Activated CD4-positive, alpha-beta memory T cell treated with anti-CD3 and anti-CD28 coated beads, Interleukin-2, amount 10 ng/mL, durations not matched to agents 7 days and 5 days (primary cell): ENCODE data around the gene DEPDC5. TPM values are rescaled to one million over a fixed set of nuclear protein-coding genes. Genes with fewer than 3 reads are reported as not detected.
"Not testable (repeated sequence)": the region's sequence is repeated elsewhere in the genome, so short reads cannot be mapped to it uniquely, and the experiment has no call there.

ENCODE experiments used
- CTCF ChIA-PET: fragments of 350-600 bp; sonication (Branson Sonifier 250); formaldehyde crosslinking; loops from one replicate; lab custom pipeline; 2021; ENCODE audit warnings: antibody characterized with exemption, inconsistent platforms; lab: Charles Lee
- POLR2A ChIA-PET: fragments of 350-600 bp; sonication (Branson Sonifier 250); formaldehyde crosslinking; loops from one replicate; lab custom pipeline; 2021; ENCODE audit warnings: antibody characterized with exemption; lab: Charles Lee
- DNase-seq: peaks from one replicate; pipeline ENCODE4 v3.0.0-alpha.2; 2020
- H3K27ac Mint-ChIP-seq: one replicate; pipeline ENCODE4 v1.8.0; 2021; ENCODE audit warnings: mild to moderate bottlenecking, mixed read lengths
- H3K27me3 Mint-ChIP-seq: one replicate; pipeline ENCODE4 v1.8.0; 2021; ENCODE audit warnings: mixed read lengths
- H3K36me3 Mint-ChIP-seq: one replicate; pipeline ENCODE4 v1.8.0; 2021; ENCODE audit warnings: low read depth, mixed read lengths
- H3K4me1 Mint-ChIP-seq: one replicate; pipeline ENCODE4 v1.8.0; 2021; ENCODE audit warnings: mixed read lengths
- H3K4me3 Mint-ChIP-seq: one replicate; pipeline ENCODE4 v1.8.0; 2021; ENCODE audit warnings: mild to moderate bottlenecking, mixed read lengths
- H3K9me3 Mint-ChIP-seq: one replicate; pipeline ENCODE4 v1.8.0; 2021; ENCODE audit warnings: mixed read lengths
- total RNA-seq, 2 experiments: library from RNA; stranded (reverse); gene quantifications; one replicate each; pipeline ENCODE4 v1.2.3, GENCODE V29; 2021

DEPDC5 gene
- total RNA-seq, 2 experiments from 2014 or later = 32.8 to 33.7 TPM

DNA sequence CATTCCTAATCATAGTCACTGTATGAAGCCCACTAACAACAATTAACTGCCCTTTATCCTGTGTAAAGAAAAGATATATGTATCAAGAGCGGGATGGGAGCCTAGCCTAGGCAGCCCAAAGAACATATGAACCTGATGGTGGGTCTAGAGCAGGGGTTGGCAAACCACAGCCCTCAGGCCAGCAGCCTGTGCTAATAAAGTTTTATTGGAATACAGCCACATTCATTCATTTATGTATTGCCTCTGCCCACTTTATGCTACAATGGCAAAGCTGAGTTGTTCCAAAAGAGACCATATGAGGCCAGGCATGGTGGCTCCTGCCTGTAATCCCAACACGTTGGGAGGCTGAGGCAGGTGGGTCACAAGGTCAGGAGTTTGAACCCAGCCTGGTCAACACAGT, 17.4 kb upstream of the DEPDC5 start:
- CTCF ChIA-PET = no interaction called here
- Mint-ChIP-seq H3K4me3 (no peak overlapping the region), H3K9me3 (no peaks in the 10 kb centered on the region)

DNA sequence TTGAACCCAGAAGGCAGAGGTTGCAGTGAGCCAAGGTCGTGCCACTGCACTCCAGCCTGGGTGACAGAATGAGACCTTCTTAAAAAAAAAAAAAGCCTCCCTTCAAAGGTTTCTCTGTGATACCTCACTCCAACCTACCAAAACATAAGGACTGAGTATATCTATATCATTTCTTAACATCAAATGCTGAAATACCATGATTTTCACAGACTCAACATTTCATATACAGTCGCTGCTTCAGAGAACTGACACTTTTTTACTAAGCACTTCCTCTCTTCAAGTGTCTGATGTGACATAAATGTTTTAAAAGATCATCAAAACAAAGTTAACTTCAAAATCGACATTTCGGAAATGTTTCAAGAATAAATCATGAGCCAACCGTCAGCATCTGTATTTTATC, 15.9 kb upstream of the DEPDC5 start:
- H3K27ac Mint-ChIP-seq = no peak overlapping the region
- H3K27me3 Mint-ChIP-seq = no peaks in the 10 kb centered on the region
- ChIA-PET POLR2A (interaction anchor here (0.6 to 1.7 kb wide), 2 partner anchors 11 to 76 kb away, joined by 3 to 5 read pairs; partner anchors contain the start of genes PISD and PRR14L), CTCF (interaction anchor here (1.2 kb wide), 1 partner anchor 71 kb away, joined by 3 read pairs; no protein-coding TSS in a partner anchor)
- H3K36me3 Mint-ChIP-seq = peaks cover 60% of the 10 kb centered on the region
- H3K9me3 Mint-ChIP-seq = no peaks in the 10 kb centered on the region
- peaks cover 49% of the 10 kb centered on the region for H3K4me1 Mint-ChIP-seq
- H3K4me3 Mint-ChIP-seq = no peak overlapping the region
- DNase-seq = no peak

More for the DNA sequence above, 17.4 kb upstream of the DEPDC5 start:
- Mint-ChIP-seq H3K4me1 (peaks cover 39% of the 10 kb centered on the region), H3K36me3 (peaks cover 53% of the 10 kb centered on the region), H3K27me3 (no peaks in the 10 kb centered on the region), H3K27ac (no peak overlapping the region)
- no peak for DNase-seq
- POLR2A ChIA-PET = no interaction called here

- H3K4me1 Mint-ChIP-seq = peaks cover 49% of the 10 kb centered on the region
- peaks cover 59% of the 10 kb centered on the region for H3K36me3 Mint-ChIP-seq
- H3K4me3 Mint-ChIP-seq = no peak overlapping the region
- ChIA-PET CTCF (interaction anchor here (1.2 kb wide), 1 partner anchor 72 kb away, joined by 3 read pairs; no protein-coding TSS in a partner anchor), POLR2A (interaction anchor here (0.6 to 1.7 kb wide), 2 partner anchors 11 to 76 kb away, joined by 3 to 5 read pairs; partner anchors contain the start of genes PISD and PRR14L)
- H3K27ac Mint-ChIP-seq = no peak overlapping the region
- no peaks in the 10 kb centered on the region for H3K27me3 Mint-ChIP-seq
- no peaks in the 10 kb centered on the region for H3K9me3 Mint-ChIP-seq
- no peak for DNase-seq
These were observed 15.3 kb upstream of the DEPDC5 start for GRCh38 chr22:31738566-31738965.

DNA sequence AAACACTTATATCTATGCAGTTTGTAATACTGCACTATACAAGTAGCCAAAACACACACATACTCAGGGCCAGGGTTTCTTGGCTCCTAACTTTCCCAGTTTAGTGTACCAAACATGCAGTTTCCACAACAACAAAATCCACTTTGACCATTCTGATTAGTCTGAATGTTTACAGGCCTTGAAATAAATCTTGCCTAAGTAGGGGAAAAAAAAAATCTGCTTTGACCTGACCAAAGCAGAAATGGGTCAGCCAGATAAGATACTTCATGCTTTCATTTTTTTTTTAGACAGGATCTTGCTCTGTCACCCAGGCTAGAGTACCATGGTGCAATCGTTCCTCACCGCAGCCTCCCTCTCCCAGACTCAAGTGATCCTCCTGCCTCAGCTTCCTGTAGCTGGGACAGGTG, 14.0 kb upstream of the DEPDC5 start:
- CTCF ChIA-PET = interaction anchor here (1.0 kb wide), 1 partner anchor 9 kb away, joined by 3 read pairs; no protein-coding TSS in a partner anchor
- H3K27ac Mint-ChIP-seq = no peak overlapping the region
- H3K4me1 Mint-ChIP-seq = peaks cover 43% of the 10 kb centered on the region

GRCh38 chr22:31740314-31740713, 13.5 kb upstream of the DEPDC5 start:
- peaks cover 50% of the 10 kb centered on the region for H3K36me3 Mint-ChIP-seq
- POLR2A ChIA-PET, H3K27me3 Mint-ChIP-seq, H3K9me3 Mint-ChIP-seq, CTCF ChIA-PET, H3K27ac Mint-ChIP-seq, H3K4me3 Mint-ChIP-seq, DNase-seq: not testable (repeated sequence)
- H3K4me1 Mint-ChIP-seq = peaks cover 44% of the 10 kb centered on the region

More for the DNA sequence above, 14.0 kb upstream of the DEPDC5 start:
- H3K36me3 Mint-ChIP-seq = peaks cover 52% of the 10 kb centered on the region
- POLR2A ChIA-PET = interaction anchor here (0.9 kb wide), 1 partner anchor 59 kb away, joined by 4 read pairs; no protein-coding TSS in a partner anchor
- no peaks in the 10 kb centered on the region for H3K27me3 Mint-ChIP-seq
- H3K4me3 Mint-ChIP-seq = no peak overlapping the region
- no peak for DNase-seq
- H3K9me3 Mint-ChIP-seq = no peaks in the 10 kb centered on the region

- Mint-ChIP-seq H3K27ac (no peak overlapping the region), H3K4me1 (peaks cover 48% of the 10 kb centered on the region), H3K4me3 (no peak overlapping the region), H3K36me3 (peaks cover 53% of the 10 kb centered on the region), H3K9me3 (no peaks in the 10 kb centered on the region), H3K27me3 (no peaks in the 10 kb centered on the region)
- DNase-seq = no peak
- POLR2A ChIA-PET = no interaction called here
- CTCF ChIA-PET = no interaction called here
These were observed 11.7 kb upstream of the DEPDC5 start for GRCh38 chr22:31742115-31742514.

DNA sequence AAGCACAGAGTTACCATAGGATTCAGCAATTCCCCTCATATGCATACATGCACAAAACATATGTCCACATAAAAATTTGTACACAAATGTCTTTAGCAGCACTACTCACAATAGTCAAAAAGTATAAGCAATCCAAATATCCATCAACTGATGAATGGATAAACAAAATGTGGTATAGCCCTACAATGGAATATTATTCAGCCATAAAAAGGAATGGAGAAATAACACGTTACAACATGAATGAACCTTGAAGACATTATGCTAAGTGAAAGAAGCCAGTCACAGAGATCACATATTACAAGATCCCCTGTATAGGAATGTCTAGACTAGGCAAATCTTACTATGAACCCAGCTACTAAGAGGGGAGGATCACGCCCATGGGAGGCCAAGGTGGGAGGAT, 11.1 kb upstream of the DEPDC5 start:
- no peaks in the 10 kb centered on the region for H3K9me3 Mint-ChIP-seq
- H3K27ac Mint-ChIP-seq = no peak overlapping the region
- H3K27me3 Mint-ChIP-seq = no peaks in the 10 kb centered on the region
- DNase-seq = no peak
- ChIA-PET CTCF (no interaction called here), POLR2A (interaction anchor here (2.2 kb wide), 1 partner anchor 10 kb away, joined by 5 read pairs; no protein-coding TSS in a partner anchor)
- no peak overlapping the region for H3K4me3 Mint-ChIP-seq
- H3K4me1 Mint-ChIP-seq = peaks cover 52% of the 10 kb centered on the region
- peaks cover 58% of the 10 kb centered on the region for H3K36me3 Mint-ChIP-seq

GRCh38 chr22:31743871-31744270, 9.9 kb upstream of the DEPDC5 start:
- Mint-ChIP-seq H3K27ac (no peak overlapping the region), H3K36me3 (peaks cover 52% of the 10 kb centered on the region), H3K4me3 (no peak overlapping the region), H3K9me3 (no peaks in the 10 kb centered on the region), H3K27me3 (no peaks in the 10 kb centered on the region), H3K4me1 (peaks cover 54% of the 10 kb centered on the region)
- CTCF ChIA-PET = interaction anchor here (0.7 kb wide), 1 partner anchor 164 kb away, joined by 3 read pairs; no protein-coding TSS in a partner anchor
- DNase-seq = no peak
- POLR2A ChIA-PET = interaction anchor here (2.2 kb wide), 1 partner anchor 9 kb away, joined by 5 read pairs; no protein-coding TSS in a partner anchor

DNA sequence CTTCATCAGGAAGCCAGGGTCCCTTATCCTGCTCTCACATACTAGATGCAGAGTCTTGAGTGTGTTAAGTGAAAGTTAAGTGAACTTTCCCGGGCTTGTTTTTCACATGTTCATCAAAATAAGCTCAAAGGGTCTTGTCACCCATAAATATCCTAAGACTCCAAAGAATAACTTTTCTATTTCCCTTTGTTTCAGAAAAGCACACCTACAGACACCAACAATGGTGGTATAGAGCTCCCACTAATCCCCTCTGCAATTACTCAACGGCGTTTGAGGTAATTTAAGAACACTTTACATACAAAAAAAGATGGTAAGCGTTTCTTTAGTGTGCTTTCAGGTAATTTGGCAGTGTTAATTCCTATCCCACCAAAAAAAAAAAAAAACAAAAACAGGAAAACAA, 6.4 kb upstream of the DEPDC5 start:
- no peak overlapping the region for H3K27ac Mint-ChIP-seq
- no peaks in the 10 kb centered on the region for H3K27me3 Mint-ChIP-seq
- H3K4me3 Mint-ChIP-seq = no peak overlapping the region
- H3K4me1 Mint-ChIP-seq = peaks cover 50% of the 10 kb centered on the region
- DNase-seq = no peak
- no peaks in the 10 kb centered on the region for H3K9me3 Mint-ChIP-seq
- ChIA-PET CTCF (interaction anchor here (1.0 to 1.9 kb wide), 2 partner anchors 82 to 223 kb away, joined by 3 to 5 read pairs; no protein-coding TSS in a partner anchor), POLR2A (interaction anchor here (1.0 to 3.4 kb wide), 2 partner anchors 81 to 86 kb away, joined by 3 to 15 read pairs; partner anchors contain the start of gene PISD)
- H3K36me3 Mint-ChIP-seq = peaks cover 37% of the 10 kb centered on the region

DNA sequence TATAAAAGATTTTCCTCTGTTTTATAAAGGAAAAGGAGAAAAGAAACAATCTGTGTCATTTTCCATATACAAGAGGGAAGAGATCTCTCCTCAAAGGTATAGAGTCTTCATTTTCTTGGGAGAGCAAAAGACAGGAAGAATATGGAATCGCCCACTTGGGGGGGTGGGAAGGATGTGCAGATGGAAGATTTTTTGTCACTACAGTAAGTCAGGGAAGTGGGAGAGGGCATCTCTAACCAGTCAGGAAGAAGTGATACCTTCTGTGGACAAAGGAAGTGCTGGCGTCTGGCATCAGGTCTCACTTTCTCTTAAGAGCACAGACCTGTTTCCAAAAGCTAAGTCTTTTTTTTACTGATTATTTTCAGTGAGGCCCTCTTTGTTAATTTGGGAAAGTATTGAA, 5.3 kb upstream of the DEPDC5 start:
- Mint-ChIP-seq H3K4me3 (peak overlapping the region; percentile 91), H3K27me3 (no peaks in the 10 kb centered on the region), H3K4me1 (peaks cover 57% of the 10 kb centered on the region), H3K9me3 (no peaks in the 10 kb centered on the region), H3K36me3 (peaks cover 30% of the 10 kb centered on the region), H3K27ac (peak overlapping the region; percentile 86)
- no peak for DNase-seq
- ChIA-PET POLR2A (interaction anchor here (1.0 to 3.4 kb wide), 5 partner anchors 10 to 195 kb away, joined by 3 to 15 read pairs (median 4); partner anchors contain the start of gene PISD), CTCF (no interaction called here)

- ChIA-PET CTCF (interaction anchor here (0.8 kb wide), 1 partner anchor 727 kb away, joined by 3 read pairs; no protein-coding TSS in a partner anchor), POLR2A (interaction anchor here (1.0 to 3.4 kb wide), 5 partner anchors 11 to 194 kb away, joined by 3 to 15 read pairs (median 4); partner anchors contain the start of gene PISD)
- no peaks in the 10 kb centered on the region for H3K9me3 Mint-ChIP-seq
- H3K27me3 Mint-ChIP-seq = no peaks in the 10 kb centered on the region
- peak within 1 kb of the TSS; percentile 86 for H3K27ac Mint-ChIP-seq
- peak; percentile 98 for DNase-seq
- H3K4me1 Mint-ChIP-seq = peaks cover 61% of the 10 kb centered on the region
- peaks cover 24% of the 10 kb centered on the region for H3K36me3 Mint-ChIP-seq
- peak within 1 kb of the TSS; percentile 91 for H3K4me3 Mint-ChIP-seq
These were observed 4.0 kb upstream of the DEPDC5 start, which contains the start of gene PRR14L for GRCh38 chr22:31749636-31750364. TSS of gene PRR14L (minus strand) at chr22:31750132. CDS start at chr22:31738860, 11,272 bp downstream.

- Mint-ChIP-seq H3K4me1 (peaks cover 68% of the 10 kb centered on the region), H3K4me3 (peak overlapping the region; percentile 91), H3K27ac (peak overlapping the region; percentile 86), H3K9me3 (no peaks in the 10 kb centered on the region), H3K27me3 (no peaks in the 10 kb centered on the region), H3K36me3 (peaks cover 23% of the 10 kb centered on the region)
- DNase-seq = no peak
- CTCF ChIA-PET = interaction anchor here (0.7 kb wide), 1 partner anchor 811 kb away, joined by 3 read pairs; no protein-coding TSS in a partner anchor
- POLR2A ChIA-PET = interaction anchor here (0.6 to 3.4 kb wide), 5 partner anchors 12 to 106 kb away, joined by 3 to 15 read pairs (median 5); partner anchors contain the start of gene PISD
These were observed 3.2 kb upstream of the DEPDC5 start for GRCh38 chr22:31750365-31751284.
